Right cardiac atrium (tissue), 5 donors: ENCODE measurements around the gene LRRC9. TPM values are rescaled to one million over a fixed set of nuclear protein-coding genes. Genes with fewer than 3 reads are reported as not detected.

Source experiments
- ATAC-seq, 2 donors: fragments of 200-7000 bp; cut with Tn5 transposase; one replicate each; pipeline versions ENCODE4 v1.8.0 to v1.9.1; 2020; ENCODE audit warnings: moderate library complexity in 2 of 2, mild to moderate bottlenecking in 1 of 2
- DNase-seq, 3 donors: peaks; one replicate each; pipeline ENCODE4 v3.0.0-alpha.2; 2020
- H3K27ac ChIP-seq: one replicate; pipeline ENCODE4 v1.5.1; 2013; ENCODE audit warnings: mild to moderate bottlenecking, low read length, control low read depth, moderate library complexity
- H3K27me3 ChIP-seq: one replicate; pipeline ENCODE4 v1.6.1; 2013; ENCODE audit not compliant: control insufficient read depth, insufficient read depth
- H3K4me1 ChIP-seq: one replicate; pipeline ENCODE4 v1.6.1; 2013; ENCODE audit warnings: low read length; ENCODE audit not compliant: control insufficient read depth, insufficient read depth
- H3K4me3 ChIP-seq: one replicate; pipeline ENCODE4 v1.5.1; 2013; ENCODE audit warnings: low read length, control low read depth
- H3K9me3 ChIP-seq: one replicate; pipeline ENCODE4 v1.6.1; 2013; ENCODE audit warnings: low read length; ENCODE audit not compliant: control insufficient read depth
- WGBS: extraction: QIAGEN DNeasy Blood & Tissue Kit; methylation state at CpG from one replicate; pipeline ENCODE4 v1.1.7; 2013; 5-methylcytosine and 5-hydroxymethylcytosine counted together
- intact Hi-C, 4 donors: fragments of 100-400 bp; cut with DNase I; formaldehyde crosslinking; loops; one replicate each; pipeline versions ENCODE4 v1.11.0 to v1.14.0; 2022 to 2023
- long read RNA-seq, 4 donors: library from polyadenylated mRNA; unstranded; transcript quantifications; one replicate each; pipeline ENCODE4 v2.0.0, GENCODE V29; 2020 to 2021
- polyA plus RNA-seq: library from polyadenylated mRNA; stranded (reverse); fragments of 200-250 nt; gene quantifications from one replicate; pipeline ENCODE4 v1.2.3, GENCODE V29; 2013
- total RNA-seq, 4 donors: library from RNA; stranded (reverse); fragmentation: NEBNext Ultra II Directional; extraction: Animal tissue kit (Norgen Biotek cat#: 25700); gene quantifications; one replicate each; pipeline ENCODE4 v1.2.1, GENCODE V29; 2021
- donor health status: healthy with polysubstance abuse.
- donor health status: DM: no; HTN: yes; CAD: no.
- donor health status: DM: no; HTN: no; CAD: no.
- donor health status: DM: no; HTN: yes; CAD: no; lungs with severe emphysema.
- donor health status: DM: yes; HTN: yes; CAD: no.

The LRRC9 gene
- total RNA-seq: under 1 TPM in 1 of 4 donors, not detected in 3; 0.18 TPM
- polyA plus RNA-seq: 0.07 TPM
- long read RNA-seq, donor 1: 0 reads
- long read RNA-seq, donor 2: 0 reads
- long read RNA-seq, donor 3: 0 reads
- long read RNA-seq, donor 4: 0 reads

DNA sequence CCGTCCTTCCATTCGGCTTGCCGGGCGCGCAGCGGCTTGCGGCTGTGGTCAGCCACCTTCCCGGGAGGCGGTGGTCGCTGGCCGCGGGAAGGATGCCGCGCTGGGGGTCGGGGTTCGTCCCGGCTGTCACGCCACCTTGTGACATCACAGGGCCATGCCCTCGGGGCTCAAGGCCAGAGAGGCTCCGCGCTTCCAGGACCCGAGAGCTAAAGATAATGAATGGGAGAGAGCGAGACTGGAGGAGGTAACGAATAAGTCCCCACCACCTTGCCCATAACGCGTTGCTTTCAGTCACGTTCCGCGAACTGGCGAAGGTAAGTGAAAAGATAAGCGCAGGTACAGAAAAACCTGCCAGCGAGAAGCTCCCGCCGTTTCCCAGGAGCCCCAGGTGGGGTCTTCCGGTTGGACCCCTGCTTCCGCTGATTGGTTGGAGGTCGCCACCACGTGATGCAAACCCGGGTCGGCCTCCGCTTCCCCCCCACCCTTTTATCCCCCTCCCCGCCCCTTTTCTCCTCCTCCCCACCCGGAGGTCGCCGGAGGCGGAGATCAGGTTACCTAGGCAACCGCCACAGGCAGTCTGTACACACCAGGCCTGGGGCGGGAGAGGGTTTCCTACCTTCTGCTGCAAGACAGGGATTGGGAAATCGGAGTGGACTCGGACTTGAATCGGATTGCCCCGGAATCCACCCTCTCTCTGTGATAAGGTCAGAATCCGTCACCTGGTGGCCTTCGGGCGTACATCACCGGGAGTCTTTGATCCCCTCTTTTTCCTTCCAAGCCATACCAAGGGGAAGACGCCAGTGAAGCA is at the start of gene LRRC9:
LRRC9 (plus strand) TSS at position 575 of the 808 bp plus-strand sequence.
- H3K27me3 ChIP-seq: no peaks in the 10 kb centered on the region
- 5% methylated on average over 57 of the region's 57 CpGs for WGBS

DNA sequence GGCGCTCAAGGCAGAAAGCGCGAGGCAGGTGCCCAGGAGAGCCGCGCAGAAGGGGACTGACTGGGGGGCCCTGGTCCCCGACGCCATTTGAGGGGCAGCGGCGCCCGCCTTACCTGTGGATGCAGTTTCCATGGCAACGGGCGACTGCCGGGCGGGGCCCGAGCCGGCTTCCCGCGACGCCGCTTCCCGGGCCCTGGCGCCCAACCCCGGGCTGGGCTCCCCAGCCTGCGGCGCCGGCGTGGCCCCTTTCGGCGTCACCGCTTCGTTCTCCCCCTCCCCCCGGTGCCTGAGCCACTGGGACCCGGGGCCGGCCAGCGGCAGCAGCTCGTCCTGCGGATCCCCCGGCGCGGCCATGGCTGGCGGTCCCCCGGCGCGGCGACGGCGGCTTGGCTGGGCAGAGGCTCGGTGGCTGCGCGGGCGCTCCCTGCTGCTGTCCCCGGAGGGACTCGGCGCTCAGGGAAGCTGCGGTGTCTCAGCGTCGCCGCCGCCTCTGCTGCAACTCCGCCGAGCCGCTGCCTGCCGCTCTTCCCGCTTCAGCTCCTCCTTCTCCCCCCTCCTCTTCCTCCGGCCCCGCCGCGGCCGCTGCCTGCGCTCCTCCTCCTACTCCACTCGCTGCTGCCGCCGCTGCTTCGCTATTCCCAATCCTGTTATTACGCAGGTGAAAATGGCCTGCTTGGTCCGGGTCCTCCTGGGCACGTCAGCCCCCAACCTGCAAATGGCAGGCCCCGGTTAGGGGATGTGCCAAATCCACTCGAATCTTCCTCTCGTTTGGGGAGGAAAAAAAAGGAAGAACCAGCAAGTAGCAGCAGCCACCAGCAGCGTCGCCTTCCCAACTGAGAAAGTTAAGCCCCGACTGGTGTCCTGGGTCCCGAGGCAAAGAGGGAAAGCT is 49.4 kb upstream of the LRRC9 start, which contains the start of gene RTN1:
RTN1 (minus strand) TSS at position 500 of the 889 bp plus-strand sequence; CDS start at position 354, 146 bp downstream.
- ATAC-seq (peak; percentile 94 to 95), DNase-seq (peak; percentile 69 to 87 (median 85))
- 1% methylated on average over 83 of the region's 84 CpGs for WGBS
- Histone ChIP-seq H3K4me1 (no peaks in the 10 kb centered on the region), H3K9me3 (no peaks in the 10 kb centered on the region), H3K27me3 (no peaks in the 10 kb centered on the region), H3K4me3 (peak within 1 kb of the TSS; percentile 53), H3K27ac (no peak within 1 kb of the TSS)
- intact Hi-C loops: no loop called here

More for the DNA sequence above, at the start of gene LRRC9:
- DNase-seq (peak; percentile 26 to 63 (median 57)), ATAC-seq (peak; percentile 47 to 72)
- H3K9me3 ChIP-seq: no peaks in the 10 kb centered on the region
- intact Hi-C loops: no loop called here
- no peaks in the 10 kb centered on the region for H3K4me1 ChIP-seq
- no peak within 1 kb of the TSS for H3K27ac ChIP-seq
- peak within 1 kb of the TSS; percentile 47 for H3K4me3 ChIP-seq

DNA sequence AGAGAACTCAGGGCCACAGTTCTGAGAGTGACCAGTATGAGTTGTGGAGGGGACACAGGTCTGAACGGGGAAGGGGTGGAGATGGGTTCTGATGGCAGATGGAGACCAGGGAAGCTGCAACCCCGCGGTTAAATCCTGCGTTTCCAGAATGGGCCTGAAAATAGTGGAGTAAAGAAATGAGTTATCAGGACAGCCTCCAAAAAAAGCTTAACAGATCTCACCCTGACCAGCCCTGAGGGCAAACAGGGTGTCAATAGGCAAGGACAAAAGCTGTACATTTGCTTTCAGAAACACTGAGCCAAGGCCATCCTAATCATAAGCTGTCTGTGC is 48.8 kb upstream of the LRRC9 start:
- Histone ChIP-seq H3K9me3 (no peaks in the 10 kb centered on the region), H3K4me1 (no peaks in the 10 kb centered on the region), H3K27ac (no peak overlapping the region), H3K27me3 (no peaks in the 10 kb centered on the region), H3K4me3 (peak overlapping the region; percentile 53)
- WGBS: 5% methylated on average over 4 of the region's 4 CpGs
- peak in 1 of 2 donors; percentile 40 for ATAC-seq
- no peak for DNase-seq
- intact Hi-C loops: no loop called here

DNA sequence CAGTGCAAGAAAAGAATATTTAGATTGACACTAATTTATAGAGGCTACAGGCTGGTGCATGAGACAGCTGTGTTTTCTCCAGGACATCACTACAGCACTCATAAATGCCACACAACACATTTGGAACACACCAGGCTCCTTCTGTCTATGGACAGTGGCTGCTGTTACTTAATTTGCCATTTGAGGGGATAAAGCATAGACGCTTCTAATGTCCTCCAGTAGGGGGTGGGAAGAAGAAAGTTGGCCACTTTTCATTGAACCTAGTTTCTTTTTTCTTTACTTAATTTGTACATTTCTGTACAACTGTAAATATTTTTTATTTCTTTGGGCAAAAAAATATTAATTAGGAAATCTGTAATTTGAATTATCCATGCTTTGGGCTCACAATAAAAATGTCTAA is 37.0 kb upstream of the LRRC9 start:
- Histone ChIP-seq H3K9me3 (no peaks in the 10 kb centered on the region), H3K4me1 (no peaks in the 10 kb centered on the region), H3K27me3 (peaks cover 4% of the 10 kb centered on the region), H3K27ac (no peak overlapping the region), H3K4me3 (no peak overlapping the region)
- intact Hi-C loops: no loop called here
- 24% methylated on average over 1 of the region's 1 CpG for WGBS
- ATAC-seq (no peak), DNase-seq (no peak)

DNA sequence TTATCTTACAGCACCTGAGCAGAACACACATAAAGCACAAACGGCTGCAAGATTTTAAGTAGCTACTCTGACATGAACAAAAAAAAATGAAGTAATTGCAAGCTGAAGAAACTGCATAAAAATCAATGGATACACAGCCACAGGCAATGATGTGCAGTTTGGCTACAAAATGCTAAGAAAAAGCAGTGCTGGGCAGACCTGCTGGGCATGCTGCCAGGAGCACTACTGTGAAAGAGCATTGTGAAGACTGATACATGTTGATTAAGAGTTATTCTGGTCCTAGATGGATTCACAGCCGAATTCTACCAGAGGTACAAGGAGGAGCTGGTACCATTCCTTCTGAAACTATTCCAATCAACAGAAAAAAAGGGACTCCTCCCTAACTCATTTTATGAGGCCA is 29.3 kb upstream of the LRRC9 start:
- no peaks in the 10 kb centered on the region for H3K27me3 ChIP-seq
- no peak for DNase-seq
- 45% methylated on average over 2 of the region's 2 CpGs for WGBS
- H3K4me1 ChIP-seq: no peaks in the 10 kb centered on the region
- H3K4me3 ChIP-seq: no peak overlapping the region
- no peaks in the 10 kb centered on the region for H3K9me3 ChIP-seq
- no peak for ATAC-seq
- no peak overlapping the region for H3K27ac ChIP-seq
- intact Hi-C loops: no loop called here

DNA sequence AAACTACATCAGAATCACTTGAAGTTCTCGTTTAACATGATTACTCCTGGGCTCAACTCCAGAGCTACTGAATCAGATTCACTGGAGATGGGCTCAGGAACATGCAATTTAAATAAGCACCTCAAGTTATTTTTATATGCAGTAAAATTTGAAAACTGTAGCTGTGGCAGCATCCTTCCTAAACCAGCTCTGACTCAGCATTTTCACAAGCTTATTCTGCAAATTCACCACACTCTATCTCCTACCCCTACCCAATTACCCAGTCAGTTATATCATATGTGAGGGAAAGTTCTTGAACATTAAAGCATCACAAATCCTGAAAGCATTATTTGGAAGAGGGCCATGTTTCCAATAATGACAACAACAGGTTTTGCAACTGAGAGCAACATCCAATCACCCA is 24.2 kb upstream of the LRRC9 start:
- no peak overlapping the region for H3K27ac ChIP-seq
- no peaks in the 10 kb centered on the region for H3K4me1 ChIP-seq
- H3K27me3 ChIP-seq: no peaks in the 10 kb centered on the region
- intact Hi-C loops: no loop called here
- H3K4me3 ChIP-seq: no peak overlapping the region
- ATAC-seq (no peak), DNase-seq (no peak)
- H3K9me3 ChIP-seq: no peaks in the 10 kb centered on the region
- 52% methylated on average over 1 of the region's 1 CpG for WGBS

DNA sequence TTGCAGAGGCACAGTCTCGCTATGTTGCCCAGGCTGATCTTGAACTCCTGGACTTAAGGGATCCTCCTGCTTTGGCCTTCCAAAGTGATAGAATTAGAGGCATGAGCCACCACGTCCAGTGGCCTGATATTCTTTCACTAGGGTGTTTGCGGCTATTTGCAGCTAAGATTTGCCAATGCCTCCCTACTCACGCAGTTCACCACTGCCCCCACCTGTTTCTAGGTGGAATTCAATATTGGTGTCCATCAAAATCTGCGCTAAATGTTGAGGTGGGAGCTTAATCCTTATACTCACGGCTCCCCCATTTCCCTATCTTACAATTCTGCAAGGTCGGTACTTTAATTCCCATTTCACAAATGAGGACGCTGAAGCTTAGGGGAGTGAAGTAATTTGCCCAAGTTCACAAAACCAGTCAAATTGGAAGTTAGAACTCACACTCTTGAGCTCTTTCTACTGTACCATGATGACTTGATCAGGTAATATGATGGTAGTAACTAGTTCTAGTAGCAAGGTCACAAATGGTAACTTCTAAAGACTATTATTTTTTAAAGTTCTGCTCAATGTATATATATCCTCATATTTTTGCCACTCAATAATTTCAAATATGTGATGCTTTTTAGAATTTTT is 22.1 kb upstream of the LRRC9 start:
- 31% methylated on average over 8 of the region's 8 CpGs for WGBS
- DNase-seq (no peak), ATAC-seq (peak in 1 of 2 donors; percentile 54)
- Histone ChIP-seq H3K4me1 (no peaks in the 10 kb centered on the region), H3K4me3 (no peak overlapping the region), H3K27ac (no peak overlapping the region), H3K27me3 (no peaks in the 10 kb centered on the region), H3K9me3 (no peaks in the 10 kb centered on the region)
- intact Hi-C loops: no loop called here

DNA sequence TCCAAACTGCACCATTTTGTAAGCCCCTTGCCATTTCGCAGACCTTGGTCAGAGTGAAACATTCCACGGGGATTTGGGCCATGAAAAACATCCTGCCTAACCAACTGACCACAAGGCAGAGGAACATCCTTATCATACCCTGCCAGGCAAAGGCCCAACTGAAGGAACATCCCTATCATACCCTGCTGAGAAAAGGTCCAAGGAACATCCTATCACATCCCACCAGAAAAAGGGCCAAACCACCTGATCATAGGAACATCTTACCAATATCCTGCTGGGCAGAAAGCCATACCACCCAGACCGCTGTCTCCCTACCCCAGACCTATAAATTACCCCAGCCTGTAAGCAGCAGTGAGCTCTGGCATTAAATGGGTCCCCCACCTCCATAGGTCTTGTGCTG is 19.4 kb upstream of the LRRC9 start:
- intact Hi-C loops: no loop called here

DNA sequence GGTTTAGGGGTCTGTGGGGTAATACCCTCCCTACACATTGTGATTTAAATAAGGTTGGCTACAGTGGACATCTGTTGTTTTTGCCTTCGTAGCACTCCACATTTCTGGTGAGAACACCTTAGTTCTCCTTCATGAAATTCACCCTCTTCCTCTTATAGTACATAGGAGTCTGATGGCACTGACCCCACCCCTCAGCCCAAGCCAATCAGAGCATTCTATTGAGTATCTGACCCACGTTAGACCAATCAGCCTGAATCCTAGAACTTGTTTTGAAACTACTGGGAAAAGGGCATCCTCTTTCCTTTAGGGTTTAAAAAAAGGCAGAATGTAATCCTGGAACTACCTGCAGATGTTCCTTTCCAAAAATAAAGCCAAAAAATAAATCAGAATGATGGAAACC is 15.8 kb upstream of the LRRC9 start:
- Histone ChIP-seq H3K4me1 (no peaks in the 10 kb centered on the region), H3K27me3 (no peaks in the 10 kb centered on the region), H3K9me3 (no peaks in the 10 kb centered on the region), H3K27ac (no peak overlapping the region), H3K4me3 (no peak overlapping the region)
- ATAC-seq (no peak), DNase-seq (no peak)
- 55% methylated on average over 2 of the region's 2 CpGs for WGBS
- intact Hi-C loops: no loop called here

More for the DNA sequence above, 19.4 kb upstream of the LRRC9 start:
- DNase-seq (no peak), ATAC-seq (no peak)
- Histone ChIP-seq H3K4me1 (no peaks in the 10 kb centered on the region), H3K27me3 (no peaks in the 10 kb centered on the region), H3K27ac (no peak overlapping the region), H3K4me3 (no peak overlapping the region), H3K9me3 (no peaks in the 10 kb centered on the region)
- WGBS: 69% methylated on average over 3 of the region's 3 CpGs

DNA sequence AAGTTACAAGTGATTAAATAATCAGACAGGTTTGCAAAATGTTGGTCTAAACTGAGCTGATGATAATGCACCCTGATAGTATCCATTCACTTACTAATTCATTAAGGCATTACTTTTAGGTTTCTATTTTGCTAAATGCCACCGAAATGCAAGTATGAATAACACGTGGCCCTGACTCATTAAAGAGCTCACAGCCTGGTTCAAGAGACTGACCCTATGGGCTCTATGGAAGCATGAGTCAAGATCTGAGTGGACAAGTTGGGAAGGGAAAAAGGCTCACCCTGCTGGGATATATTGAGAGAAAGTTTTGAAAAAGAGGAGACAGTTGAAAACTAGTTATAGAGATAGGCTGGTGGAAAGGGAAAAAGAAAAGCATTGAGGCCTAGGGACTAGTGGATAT is 14.8 kb upstream of the LRRC9 start:
- WGBS: 71% methylated on average over 2 of the region's 2 CpGs

More for the DNA sequence above, 14.8 kb upstream of the LRRC9 start:
- Histone ChIP-seq H3K4me3 (no peak overlapping the region), H3K4me1 (no peaks in the 10 kb centered on the region), H3K27ac (no peak overlapping the region), H3K27me3 (no peaks in the 10 kb centered on the region), H3K9me3 (no peaks in the 10 kb centered on the region)
- intact Hi-C loops: no loop called here
- DNase-seq (no peak), ATAC-seq (no peak)
